HG02642 (cell line): ENCODE data around the gene EFCAB14.
"Not testable (repeated sequence)": the region's sequence is repeated elsewhere in the genome, so short reads cannot be mapped to it uniquely, and the experiment has no call there.

Experiments
- ATAC-seq: cut with Tn5 transposase; IDR thresholded peaks from one replicate; pipeline ENCODE4 v1.9.1; 2021; ENCODE audit warnings: mild to moderate bottlenecking; ENCODE audit not compliant: unreplicated experiment, poor library complexity

The EFCAB14 gene

GRCh38 chr1:46687921-46688509 lies 30.9 kb downstream of the EFCAB14 start:
- ATAC-seq: no peak

GRCh38 chr1:46687093-46687659 lies 31.7 kb downstream of the EFCAB14 start:
- no peak for ATAC-seq

GRCh38 chr1:46686255-46686654 lies 32.7 kb downstream of the EFCAB14 start:
- no peak for ATAC-seq

GRCh38 chr1:46684670-46685069 lies 34.2 kb downstream of the EFCAB14 start:
- ATAC-seq: no peak

GRCh38 chr1:46682064-46682463 lies 36.9 kb downstream of the EFCAB14 start:
- ATAC-seq: no peak

GRCh38 chr1:46681333-46682034 lies 37.4 kb downstream of the EFCAB14 start:
- ATAC-seq: no peak

GRCh38 chr1:46679789-46680573 lies 38.9 kb downstream of the EFCAB14 start:
- no peak for ATAC-seq

GRCh38 chr1:46677339-46677738 lies 41.6 kb downstream of the EFCAB14 start:
- no peak for ATAC-seq

- no peak for ATAC-seq
Measured at GRCh38 chr1:46676531-46676930, 42.4 kb downstream of the EFCAB14 start.

GRCh38 chr1:46675549-46676314 lies 43.2 kb downstream of the EFCAB14 start:
- peak; percentile 53 for ATAC-seq

- no peak for ATAC-seq
Measured at GRCh38 chr1:46673749-46674182, 45.1 kb downstream of the EFCAB14 start.

GRCh38 chr1:46672696-46673095 lies 46.2 kb downstream of the EFCAB14 start:
- no peak for ATAC-seq

GRCh38 chr1:46671554-46671953 lies 47.4 kb downstream of the EFCAB14 start, which contains the start of gene TEX38:
TSS of gene TEX38 (plus strand) at chr1:46671854. CDS start at chr1:46671935, 81 bp downstream.
- ATAC-seq: no peak

GRCh38 chr1:46670134-46670533 lies 48.8 kb downstream of the EFCAB14 start:
- ATAC-seq: no peak

GRCh38 chr1:46667782-46668760 lies 50.8 kb downstream of the EFCAB14 start, which contains the start of gene ATPAF1:
TSS of gene ATPAF1 (minus strand) at chr1:46668364. CDS start at chr1:46668322, 42 bp downstream.
- peak; percentile 79 for ATAC-seq

- ATAC-seq: no peak
Measured at GRCh38 chr1:46665983-46666382, 52.9 kb downstream of the EFCAB14 start.

- ATAC-seq: not testable (repeated sequence)
Measured at GRCh38 chr1:46662919-46663318, 56.0 kb downstream of the EFCAB14 start.

GRCh38 chr1:46660116-46660515 lies 58.8 kb downstream of the EFCAB14 start:
- not testable (repeated sequence) for ATAC-seq
